Measurements from ENCODE around the gene TNFRSF14. TPM values are rescaled to one million over a fixed set of nuclear protein-coding genes. Genes with fewer than 3 reads are reported as not detected.

Gene TNFRSF14
- total and polyA plus RNA-seq, 4 donors = 14.8 to 38.1 (median 29.1) TPM

GRCh38 chr1:2604156-2604843, 48.1 kb downstream of the TNFRSF14 start:
- TF ChIP-seq GABPA (IDR thresholded peaks at IDR 0.05 in 1 of 2, conservative IDR thresholded peaks at IDR 0.05 in 1 of 2) = no peak
- TF ChIP-seq ZBTB33 (IDR thresholded peaks at IDR 0.05) = no peak
- TF ChIP-seq FOXA1 (IDR thresholded peaks at IDR 0.05) = no peak
- no peak for TF ChIP-seq FOXA2 (IDR thresholded peaks at IDR 0.05)
- no peak for TF ChIP-seq SP1 (IDR thresholded peaks at IDR 0.05)
- TF ChIP-seq, protein P1, sequence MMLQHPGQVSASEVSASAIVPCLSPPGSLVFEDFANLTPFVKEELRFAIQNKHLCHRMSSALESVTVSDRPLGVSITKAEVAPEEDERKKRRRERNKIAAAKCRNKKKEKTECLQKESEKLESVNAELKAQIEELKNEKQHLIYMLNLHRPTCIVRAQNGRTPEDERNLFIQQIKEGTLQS (IDR thresholded peaks at IDR 0.05) = no peak
- no peak for TF ChIP-seq JUND (IDR thresholded peaks at IDR 0.05)
- TF ChIP-seq CTCF (IDR thresholded peaks at IDR 0.05; ENCODE audit: low read depth, low read length, missing input control) = no peak
- TF ChIP-seq TAF1 (conservative IDR thresholded peaks at IDR 0.05) = no peak
- no peak for TF ChIP-seq YY1 (IDR thresholded peaks at IDR 0.05)
- TF ChIP-seq RAD21 (IDR thresholded peaks at IDR 0.05) = no peak
- H3K4me1 ChIP-seq (ENCODE audit: control insufficient read depth in 4 of 4, insufficient read depth in 4 of 4, low read length in 3 of 4) = no peaks in the 10 kb centered on the region
- 84% methylated on average over 19 of the region's 19 CpGs for WGBS

DNA sequence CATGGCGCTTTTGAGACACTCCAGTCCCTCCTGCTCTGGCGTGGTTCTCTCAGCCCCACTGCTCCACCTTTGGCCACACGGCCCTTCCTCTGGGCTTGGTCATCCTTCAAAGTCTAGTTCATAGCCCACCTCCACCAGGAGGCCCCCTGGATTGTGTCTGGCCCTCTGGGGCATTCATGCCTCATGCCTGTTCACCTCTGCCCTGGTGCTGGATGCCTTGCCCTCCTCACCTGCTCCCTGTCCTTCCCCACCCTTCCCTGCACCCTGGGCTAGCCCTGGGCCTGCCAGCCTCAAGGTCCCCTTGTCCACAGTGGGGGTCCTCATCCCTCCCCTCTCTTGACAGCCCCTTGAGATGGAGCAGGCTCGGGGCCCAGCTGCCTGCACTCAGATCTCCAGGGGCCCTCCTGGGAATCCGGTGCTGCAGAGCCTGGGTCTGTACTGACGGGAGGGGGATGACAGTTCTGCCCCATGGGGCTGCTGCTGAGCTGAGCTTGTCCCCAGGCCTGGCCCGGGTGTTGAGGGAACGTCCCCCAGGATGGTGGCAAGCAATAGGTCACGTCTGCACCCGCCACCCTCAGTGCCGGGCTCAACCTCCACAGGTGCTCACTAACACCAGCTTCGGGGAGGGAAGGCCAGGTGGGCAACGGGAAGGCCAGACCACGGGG, 48.8 kb downstream of the TNFRSF14 start:
- no peak for DNase-seq (ENCODE audit: low spot score)
- WGBS = 87% methylated on average over 14 of the region's 14 CpGs
- no peak for TF ChIP-seq EGR1 (IDR thresholded peaks at IDR 0.05; ENCODE audit: low read depth in 2 of 2)
- TF ChIP-seq ZBTB33 (IDR thresholded peaks at IDR 0.05) = no peak
- no peak for TF ChIP-seq REST (IDR thresholded peaks at IDR 0.05)
- TF ChIP-seq FOXA1 (IDR thresholded peaks at IDR 0.05) = no peak
- no peak for TF ChIP-seq SP1 (IDR thresholded peaks at IDR 0.05)
- no peak for TF ChIP-seq TAF1 (conservative IDR thresholded peaks at IDR 0.05)
- no peak for TF ChIP-seq YY1 (IDR thresholded peaks at IDR 0.05)
- no peak for TF ChIP-seq CTCF (IDR thresholded peaks at IDR 0.05; ENCODE audit: low read depth, low read length, missing input control)
- no peak for TF ChIP-seq GABPA (IDR thresholded peaks at IDR 0.05 in 1 of 2, conservative IDR thresholded peaks at IDR 0.05 in 1 of 2)
- no peak for TF ChIP-seq RAD21 (IDR thresholded peaks at IDR 0.05)
- TF ChIP-seq RXRA (IDR thresholded peaks at IDR 0.05) = no peak
- TF ChIP-seq HNF4G (IDR thresholded peaks at IDR 0.05) = no peak

More at GRCh38 chr1:2604156-2604843, 48.1 kb downstream of the TNFRSF14 start:
- no peak overlapping the region for H3K27ac ChIP-seq (ENCODE audit: low read depth in 1 of 2, low read length in 2 of 2)
- no peaks in the 10 kb centered on the region for H3K27me3 ChIP-seq (ENCODE audit: control insufficient read depth in 4 of 4, insufficient read depth in 4 of 4, low read length in 3 of 4)
- H3K9me3 ChIP-seq (ENCODE audit: control insufficient read depth in 4 of 4, low read length in 3 of 4) = no peaks in the 10 kb centered on the region
- DNase-seq (ENCODE audit: low spot score) = no peak
- no peak overlapping the region for H3K4me3 ChIP-seq (ENCODE audit: low read depth in 1 of 3, low read length in 3 of 3)
- H3K36me3 ChIP-seq (ENCODE audit: control insufficient read depth in 4 of 4, insufficient read depth in 3 of 4, low read depth in 1 of 4, low read length in 3 of 4) = no peaks in the 10 kb centered on the region
- H3K9ac ChIP-seq (ENCODE audit: low read depth in 1 of 2, low read length in 2 of 2) = no peak overlapping the region

More for the DNA sequence above, 48.8 kb downstream of the TNFRSF14 start:
- Histone ChIP-seq H3K4me3 (ENCODE audit: low read depth in 1 of 3, low read length in 3 of 3) (no peak overlapping the region), H3K27me3 (ENCODE audit: control insufficient read depth in 4 of 4, insufficient read depth in 4 of 4, low read length in 3 of 4) (no peaks in the 10 kb centered on the region), H3K27ac (ENCODE audit: low read depth in 1 of 2, low read length in 2 of 2) (no peak overlapping the region), H3K36me3 (ENCODE audit: control insufficient read depth in 4 of 4, insufficient read depth in 3 of 4, low read depth in 1 of 4, low read length in 3 of 4) (no peaks in the 10 kb centered on the region), H3K9me3 (ENCODE audit: control insufficient read depth in 4 of 4, low read length in 3 of 4) (no peaks in the 10 kb centered on the region), H3K9ac (ENCODE audit: low read depth in 1 of 2, low read length in 2 of 2) (no peak overlapping the region), H3K4me1 (ENCODE audit: control insufficient read depth in 4 of 4, insufficient read depth in 4 of 4, low read length in 3 of 4) (no peaks in the 10 kb centered on the region)
